Pancreas (tissue), 10 donors: ENCODE results near the gene C2CD3. TPM values are rescaled to one million over a fixed set of nuclear protein-coding genes. Genes with fewer than 3 reads are reported as not detected.

Experiments used
- ATAC-seq, 4 donors: fragments of 200-7000 bp; cut with Tn5 transposase; one replicate each; pipeline versions ENCODE4 v1.8.0 to v1.9.1; 2020; ENCODE audit warnings: mild to moderate bottlenecking in 4 of 4, moderate library complexity in 4 of 4
- DNase-seq, 6 donors: peaks; one replicate each; pipeline ENCODE4 v3.0.0-alpha.2; 2020
- FAIRE-seq: peaks from 2 replicates; lab custom pipeline; 2012; peaks lifted over from hg19 to GRCh38; lab: Jason Lieb, UNC
- H3K27ac ChIP-seq, 4 donors: fragments of 200-600 bp; sonication (generic); 1 replicate in 3 of 4; 2 replicates in 1 of 4; pipeline versions ENCODE4 v1.5.0 to v1.8.0; 2020
- H3K27me3 ChIP-seq, 4 donors: fragments of 200-600 bp; one replicate each; pipeline ENCODE4 v1.8.0; 2021
- H3K36me3 ChIP-seq, 3 donors: fragments of 200-600 bp; sonication (generic) in 1 of 3; one replicate each; pipeline versions ENCODE4 v1.5.0 to v1.8.0; 2020 to 2021
- H3K4me1 ChIP-seq, 3 donors: fragments of 200-600 bp; one replicate each; pipeline ENCODE4 v1.8.0; 2021
- H3K4me3 ChIP-seq, 4 donors: fragments of 200-600 bp; sonication (generic) in 2 of 4; one replicate each; pipeline versions ENCODE4 v1.5.0 to v1.8.0; 2020 to 2021
- H3K9me3 ChIP-seq, 4 donors: fragments of 200-600 bp; one replicate each; pipeline ENCODE4 v1.8.0; 2021
- WGBS, 2 donors: extraction: QIAGEN DNeasy Blood & Tissue Kit; methylation state at CpG; one replicate each; pipeline ENCODE4 v1.1.7; 2013; 5-methylcytosine and 5-hydroxymethylcytosine counted together
- intact Hi-C, 3 donors: fragments of 100-400 bp; cut with DNase I; formaldehyde crosslinking; loops; one replicate each; pipeline versions ENCODE4 v1.11.1 to v1.14.2; 2022
- polyA plus RNA-seq, 2 donors: library from polyadenylated mRNA; stranded (reverse); fragments of 200-250 nt; gene quantifications; one replicate each; pipeline ENCODE4 v1.2.3, GENCODE V29; 2013
- total RNA-seq, 6 donors: library from RNA; stranded (reverse); fragmentation: NEBNext Ultra II Directional in 4 of 6; extraction: Animal tissue kit (Norgen Biotek cat#: 25700) in 4 of 6; gene quantifications; one replicate each; pipeline versions ENCODE4 v1.2.1 to v1.2.4, GENCODE V29; 2021 to 2023
- TF ChIP-seq, protein P1 (sequence below), 4 donors: fragments of 200-600 bp; sonication (generic) in 3 of 4; IDR thresholded peaks; one replicate each; pipeline versions ENCODE4 v1.5.0 to v1.8.0; 2021; ENCODE audit warnings: antibody characterized with exemption in 4 of 4
- donor health status: healthy with polysubstance abuse.
- donor health status: DM: no; HTN: no; CAD: no; lungs with moderate emphysema.
- donor health status: DM: no; HTN: no; CAD: no.
- donor health status: control.
- donor health status: control.
- donor health status: Bipolar disorder and iron deficiency.
- donor health status: DM: yes; HTN: yes; CAD: no.
- donor health status: DM: no; HTN: no; CAD: no.
- donor health status: DM: no; HTN: no; CAD: no.
- donor health status: DM: yes; HTN: yes; CAD: no.

Gene C2CD3
- total and polyA plus RNA-seq, 8 donors, result 7.0 to 14.8 (median 8.7) TPM

GRCh38 chr11:74037309-74037708 is 133.5 kb downstream of the C2CD3 start:
- no peak overlapping the region for H3K4me3 ChIP-seq
- no peak for DNase-seq

DNA sequence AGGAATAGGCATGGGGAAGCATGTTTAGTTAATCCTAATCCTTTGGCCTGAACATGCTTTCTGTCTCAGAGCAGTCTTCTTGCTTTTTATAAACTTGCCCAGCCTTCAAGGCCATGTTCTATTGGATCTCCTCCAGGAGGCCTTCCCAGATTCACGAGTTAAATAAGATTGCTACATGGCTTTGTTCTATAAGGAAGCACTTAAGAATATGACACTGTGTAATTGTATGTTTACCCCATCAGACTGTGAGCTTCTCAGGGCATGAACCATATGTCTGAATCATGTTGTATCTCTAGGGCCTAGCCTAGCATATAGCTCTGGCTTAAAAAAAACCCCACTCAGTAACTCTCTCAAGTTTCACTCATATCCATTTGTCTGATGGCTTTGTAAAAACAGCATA is 135.5 kb downstream of the C2CD3 start:
- TF ChIP-seq, protein P1, sequence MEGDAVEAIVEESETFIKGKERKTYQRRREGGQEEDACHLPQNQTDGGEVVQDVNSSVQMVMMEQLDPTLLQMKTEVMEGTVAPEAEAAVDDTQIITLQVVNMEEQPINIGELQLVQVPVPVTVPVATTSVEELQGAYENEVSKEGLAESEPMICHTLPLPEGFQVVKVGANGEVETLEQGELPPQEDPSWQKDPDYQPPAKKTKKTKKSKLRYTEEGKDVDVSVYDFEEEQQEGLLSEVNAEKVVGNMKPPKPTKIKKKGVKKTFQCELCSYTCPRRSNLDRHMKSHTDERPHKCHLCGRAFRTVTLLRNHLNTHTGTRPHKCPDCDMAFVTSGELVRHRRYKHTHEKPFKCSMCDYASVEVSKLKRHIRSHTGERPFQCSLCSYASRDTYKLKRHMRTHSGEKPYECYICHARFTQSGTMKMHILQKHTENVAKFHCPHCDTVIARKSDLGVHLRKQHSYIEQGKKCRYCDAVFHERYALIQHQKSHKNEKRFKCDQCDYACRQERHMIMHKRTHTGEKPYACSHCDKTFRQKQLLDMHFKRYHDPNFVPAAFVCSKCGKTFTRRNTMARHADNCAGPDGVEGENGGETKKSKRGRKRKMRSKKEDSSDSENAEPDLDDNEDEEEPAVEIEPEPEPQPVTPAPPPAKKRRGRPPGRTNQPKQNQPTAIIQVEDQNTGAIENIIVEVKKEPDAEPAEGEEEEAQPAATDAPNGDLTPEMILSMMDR (IDR thresholded peaks at IDR 0.05), result no peak
- Histone ChIP-seq H3K9me3 (no peaks in the 10 kb centered on the region), H3K4me3 (no peak overlapping the region), H3K36me3 (peaks cover 0 to 3% (median 0%) of the 10 kb centered on the region in 3 donors), H3K27me3 (no peaks in the 10 kb centered on the region), H3K4me1 (no peaks in the 10 kb centered on the region), H3K27ac (no peak overlapping the region)
- DNase-seq (no peak), ATAC-seq (peak in 2 of 4 donors; percentile 30 to 37), FAIRE-seq (no peak)
- intact Hi-C loops, result no loop called here
- 23 to 32% methylated on average over 1 of the region's 1 CpG for whole genome bisulfite sequencing, 2 donors

More at GRCh38 chr11:74037309-74037708, 133.5 kb downstream of the C2CD3 start:
- 80 to 81% methylated on average over 4 of the region's 4 CpGs for WGBS, 2 donors
- Histone ChIP-seq H3K4me1 (no peaks in the 10 kb centered on the region), H3K27me3 (no peaks in the 10 kb centered on the region), H3K9me3 (no peaks in the 10 kb centered on the region), H3K27ac (no peak overlapping the region), H3K36me3 (peaks cover 0 to 7% (median 0%) of the 10 kb centered on the region in 3 donors)
- FAIRE-seq, result no peak
- peak in 1 of 4 donors; percentile 19 for ATAC-seq
- TF ChIP-seq, protein P1 (IDR thresholded peaks at IDR 0.05), result no peak
- intact Hi-C loops, result no loop called here

GRCh38 chr11:74033046-74033445 is 137.8 kb downstream of the C2CD3 start:
- H3K27me3 ChIP-seq, result no peaks in the 10 kb centered on the region
- FAIRE-seq, result no peak
- no peaks in the 10 kb centered on the region for H3K4me1 ChIP-seq
- no peak for DNase-seq
- no peak overlapping the region for H3K27ac ChIP-seq
- 84 to 94% methylated on average over 3 of the region's 3 CpGs for WGBS, 2 donors
- no peak overlapping the region for H3K4me3 ChIP-seq
- intact Hi-C loops, result no loop called here
- H3K9me3 ChIP-seq, result no peaks in the 10 kb centered on the region
- TF ChIP-seq, protein P1 (IDR thresholded peaks at IDR 0.05), result no peak
- peaks cover 0 to 3% (median 0%) of the 10 kb centered on the region in 3 donors for H3K36me3 ChIP-seq
- ATAC-seq, result no peak

GRCh38 chr11:74030723-74031676 is 139.8 kb downstream of the C2CD3 start:
- Histone ChIP-seq H3K36me3 (peaks cover 0 to 3% (median 0%) of the 10 kb centered on the region in 3 donors), H3K4me1 (no peaks in the 10 kb centered on the region), H3K4me3 (no peak overlapping the region), H3K27me3 (no peaks in the 10 kb centered on the region), H3K9me3 (no peaks in the 10 kb centered on the region), H3K27ac (no peak overlapping the region)
- FAIRE-seq (no peak), ATAC-seq (no peak), DNase-seq (no peak)
- intact Hi-C loops, result no loop called here
- TF ChIP-seq, protein P1 (IDR thresholded peaks at IDR 0.05), result no peak
- WGBS, 2 donors, result 85 to 93% methylated on average over 9 of the region's 9 CpGs
